Vagina (tissue), 2 donors: ENCODE results near the gene SPTBN1.

Experiments
- CTCF ChIP-seq, 3 experiments: fragments of 450-650 bp in 2 of 3; fragments of 200-600 bp in 1 of 3; sonication (generic) in 1 of 3; IDR thresholded peaks; one replicate each; pipeline ENCODE4 v1.5.1; 2017 to 2019; ENCODE audit warnings: antibody characterized with exemption in 3 of 3, mild to moderate bottlenecking in 2 of 3, moderate library complexity in 2 of 3
- POLR2A ChIP-seq, 2 donors: fragments of 450-650 bp; IDR thresholded peaks; one replicate each; pipeline ENCODE4 v1.6.1; 2017; ENCODE audit warnings: antibody characterized with exemption in 2 of 2, mild to moderate bottlenecking in 2 of 2, moderate library complexity in 2 of 2
- POLR2AphosphoS5 ChIP-seq, 2 donors: sonication (generic); formaldehyde crosslinking; IDR thresholded peaks; one replicate each; pipeline ENCODE4 v1.9.0; 2017; ENCODE audit warnings: antibody characterized with exemption in 2 of 2, mild to moderate bottlenecking in 2 of 2, low read depth in 1 of 2; ENCODE audit not compliant: insufficient read depth in 1 of 2

GRCh38 chr2:54569745-54570301 lies 113.7 kb downstream of the SPTBN1 start:
- TF ChIP-seq CTCF (IDR thresholded peaks at IDR 0.05) (no peak), POLR2AphosphoS5 (IDR thresholded peaks at IDR 0.05; ENCODE audit: insufficient read depth in 1 of 2, low read depth in 1 of 2) (no peak), POLR2A (IDR thresholded peaks at IDR 0.05) (no peak)
